Omental fat pad (tissue), 4 donors: Measurements from ENCODE around the gene KDM2A. TPM values are rescaled to one million over a fixed set of nuclear protein-coding genes. Genes with fewer than 3 reads are reported as not detected.
"Not testable (repeated sequence)": the region's sequence is repeated elsewhere in the genome, so short reads cannot be mapped to it uniquely, and the experiment has no call there.

Experiments used
- ATAC-seq: fragments of 150-250 bp; one replicate; pipeline ENCODE4 v1.9.1; 2016; ENCODE audit warnings: mild to moderate bottlenecking, moderate library complexity; ENCODE audit not compliant: low FRiP score
- DNase-seq: peaks from one replicate; pipeline ENCODE4 v3.0.0-alpha.2; 2019; ENCODE audit warnings: low spot score
- total RNA-seq, 4 donors: library from RNA; depleted of rRNA; stranded (reverse); fragments of >200 nt; gene quantifications; one replicate each; pipeline ENCODE4 v1.1.0, GENCODE V29; 2016
- TF ChIP-seq, protein P1 (sequence below), 3 donors: fragments of 450-650 bp; IDR thresholded peaks; one replicate each; pipeline ENCODE4 v1.5.1; 2016 to 2017; ENCODE audit warnings: antibody characterized with exemption in 3 of 3, mild to moderate bottlenecking in 3 of 3, moderate library complexity in 2 of 3

The KDM2A gene
- total RNA-seq, 4 donors from 2014 or later = 47.4 to 83.6 (median 56.6) TPM

DNA sequence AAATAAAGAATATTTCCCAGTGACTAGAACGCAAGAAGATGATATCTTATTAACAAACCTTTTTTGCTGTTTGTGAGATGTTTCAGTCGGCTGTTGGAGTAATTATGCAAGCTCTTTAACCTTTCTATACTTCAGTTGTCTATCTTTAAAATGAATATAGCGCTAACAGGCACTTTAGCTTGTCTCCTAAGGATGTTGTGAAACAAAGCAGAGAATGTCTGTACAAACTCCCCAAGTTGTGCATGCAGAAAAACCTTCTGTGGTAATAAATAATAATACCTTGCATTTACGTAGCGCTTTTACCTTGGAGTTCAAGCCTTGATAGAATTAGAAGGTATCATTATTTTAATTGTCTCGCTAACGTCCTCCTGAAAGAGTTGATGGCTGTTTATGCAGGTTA, 1.9 kb upstream of the KDM2A start:
- ATAC-seq (no peak), DNase-seq (no peak)
- TF ChIP-seq, protein P1, sequence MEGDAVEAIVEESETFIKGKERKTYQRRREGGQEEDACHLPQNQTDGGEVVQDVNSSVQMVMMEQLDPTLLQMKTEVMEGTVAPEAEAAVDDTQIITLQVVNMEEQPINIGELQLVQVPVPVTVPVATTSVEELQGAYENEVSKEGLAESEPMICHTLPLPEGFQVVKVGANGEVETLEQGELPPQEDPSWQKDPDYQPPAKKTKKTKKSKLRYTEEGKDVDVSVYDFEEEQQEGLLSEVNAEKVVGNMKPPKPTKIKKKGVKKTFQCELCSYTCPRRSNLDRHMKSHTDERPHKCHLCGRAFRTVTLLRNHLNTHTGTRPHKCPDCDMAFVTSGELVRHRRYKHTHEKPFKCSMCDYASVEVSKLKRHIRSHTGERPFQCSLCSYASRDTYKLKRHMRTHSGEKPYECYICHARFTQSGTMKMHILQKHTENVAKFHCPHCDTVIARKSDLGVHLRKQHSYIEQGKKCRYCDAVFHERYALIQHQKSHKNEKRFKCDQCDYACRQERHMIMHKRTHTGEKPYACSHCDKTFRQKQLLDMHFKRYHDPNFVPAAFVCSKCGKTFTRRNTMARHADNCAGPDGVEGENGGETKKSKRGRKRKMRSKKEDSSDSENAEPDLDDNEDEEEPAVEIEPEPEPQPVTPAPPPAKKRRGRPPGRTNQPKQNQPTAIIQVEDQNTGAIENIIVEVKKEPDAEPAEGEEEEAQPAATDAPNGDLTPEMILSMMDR (IDR thresholded peaks at IDR 0.05) = no peak

DNA sequence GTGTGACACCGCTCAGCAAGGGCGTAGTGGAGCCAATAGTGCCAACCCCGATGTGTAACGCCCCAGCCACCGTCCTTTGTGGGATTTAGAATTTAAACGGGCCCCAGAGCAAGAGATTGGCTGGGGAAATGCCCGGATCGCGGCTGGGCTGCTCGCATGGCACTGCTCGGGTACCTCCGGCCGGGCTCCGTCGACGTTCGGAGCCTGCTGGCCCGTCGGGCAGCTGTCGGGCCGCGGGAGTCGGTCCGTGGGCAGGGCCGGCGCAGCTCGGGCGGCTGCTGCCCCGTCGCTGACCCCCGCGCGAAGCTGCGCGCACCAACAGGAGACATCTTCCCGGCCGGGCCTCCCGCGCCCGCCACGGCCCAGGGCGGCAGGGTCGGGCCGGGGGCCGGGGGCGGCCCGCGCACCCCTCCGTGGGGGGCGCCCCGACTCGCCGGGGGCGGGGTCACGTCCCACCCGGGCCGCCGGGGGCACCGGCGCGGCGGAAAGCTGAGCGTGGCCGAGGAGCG, 1.3 kb upstream of the KDM2A start:
- DNase-seq (no peak), ATAC-seq (peak; percentile 15)
- TF ChIP-seq, protein P1 (IDR thresholded peaks at IDR 0.05) = no peak

DNA sequence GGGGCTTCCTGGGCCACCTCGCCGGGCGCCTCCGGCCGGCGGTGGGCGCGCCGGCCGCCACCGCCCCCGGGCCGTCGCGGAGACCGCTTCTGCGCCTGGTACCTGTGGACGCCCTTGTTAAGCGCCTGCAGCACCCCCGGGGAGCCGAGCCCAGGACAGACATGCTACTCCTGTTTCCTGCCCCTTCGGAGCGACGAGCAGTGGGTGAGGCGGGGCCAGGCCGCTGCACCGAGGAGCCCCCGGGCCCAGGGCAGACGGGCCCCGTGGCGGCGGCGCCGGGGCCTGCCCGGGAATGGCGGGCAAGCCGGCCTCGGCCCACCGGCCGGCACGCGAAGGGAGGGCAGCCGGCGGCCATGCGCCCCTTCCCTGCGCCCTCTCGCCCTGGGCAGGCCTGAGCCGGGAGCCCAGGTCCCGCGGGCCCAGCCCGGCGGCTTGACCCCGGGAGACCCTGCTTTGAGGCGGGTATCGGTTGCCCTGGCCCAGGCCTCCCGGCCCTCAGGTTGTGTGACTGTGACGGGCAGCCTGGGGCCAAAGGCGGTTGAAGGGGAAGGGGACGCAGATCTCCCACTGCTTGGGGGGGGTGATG, 789 bp upstream of the KDM2A start:
- ATAC-seq (peak; percentile 20), DNase-seq (no peak)
- TF ChIP-seq, protein P1 (IDR thresholded peaks at IDR 0.05) = no peak

DNA sequence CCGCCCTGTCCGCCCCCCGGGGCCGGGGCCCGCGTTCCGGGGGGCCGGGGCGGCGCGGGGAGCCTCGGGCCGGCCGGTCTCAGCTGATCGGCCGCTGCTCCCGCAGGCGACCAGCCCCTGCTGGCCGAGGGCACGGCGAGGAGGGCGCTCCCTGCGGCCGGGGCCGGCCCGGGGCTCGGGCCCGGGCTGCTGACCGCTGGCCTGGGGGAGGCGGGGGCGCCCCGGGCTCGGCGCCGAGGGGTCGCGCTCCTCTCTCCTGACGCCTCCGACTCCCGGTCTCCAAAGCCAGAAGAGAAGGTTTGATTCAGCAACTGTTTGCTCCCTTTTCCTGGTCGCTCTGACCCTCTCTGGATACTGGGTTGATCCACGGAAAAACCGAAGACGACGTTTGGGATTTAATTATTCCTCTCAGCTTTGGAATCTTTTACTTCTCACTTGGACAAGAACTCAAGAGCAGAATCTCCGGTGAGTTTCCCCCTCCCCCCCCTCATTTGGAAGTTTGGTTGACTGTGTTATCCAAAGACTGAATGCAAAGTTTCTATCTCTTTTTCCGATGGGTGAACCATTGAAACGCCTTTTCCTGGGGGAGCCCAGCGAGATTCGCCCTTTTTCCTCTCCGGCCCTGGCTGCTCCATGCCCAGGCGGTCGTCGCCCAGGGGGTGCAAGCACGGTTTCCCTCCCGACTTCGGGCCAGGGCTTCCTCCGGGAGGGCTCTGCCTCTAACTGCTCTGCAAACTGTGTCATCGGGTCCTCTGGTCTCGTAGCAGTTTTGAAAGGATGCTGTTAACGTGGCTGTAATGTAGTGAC, 725 bp downstream of the KDM2A start:
- peak; percentile 29 for ATAC-seq
- DNase-seq = no peak
- TF ChIP-seq, protein P1 (IDR thresholded peaks at IDR 0.05) = no peak

DNA sequence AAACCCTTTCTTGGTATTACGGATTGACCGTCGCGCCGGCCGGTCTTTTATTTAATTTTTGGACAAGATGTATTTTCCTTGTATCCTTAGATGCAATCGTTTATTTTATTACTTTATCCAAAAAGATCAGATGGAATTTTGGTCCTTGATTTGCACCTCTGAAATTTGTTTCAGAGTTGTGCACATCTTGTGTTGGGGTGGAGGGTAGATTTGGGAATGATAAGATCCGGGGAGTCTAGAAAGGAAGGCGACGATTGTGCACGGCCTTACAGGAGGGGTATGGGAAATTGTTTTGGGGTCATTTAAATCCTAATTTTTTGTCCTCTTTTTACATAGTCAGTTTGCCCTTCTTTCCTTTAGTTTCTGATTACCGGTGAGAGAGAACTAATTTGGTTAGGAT, 1.4 kb downstream of the KDM2A start:
- ATAC-seq = no peak
- DNase-seq = no peak
- TF ChIP-seq, protein P1 (IDR thresholded peaks at IDR 0.05) = no peak

DNA sequence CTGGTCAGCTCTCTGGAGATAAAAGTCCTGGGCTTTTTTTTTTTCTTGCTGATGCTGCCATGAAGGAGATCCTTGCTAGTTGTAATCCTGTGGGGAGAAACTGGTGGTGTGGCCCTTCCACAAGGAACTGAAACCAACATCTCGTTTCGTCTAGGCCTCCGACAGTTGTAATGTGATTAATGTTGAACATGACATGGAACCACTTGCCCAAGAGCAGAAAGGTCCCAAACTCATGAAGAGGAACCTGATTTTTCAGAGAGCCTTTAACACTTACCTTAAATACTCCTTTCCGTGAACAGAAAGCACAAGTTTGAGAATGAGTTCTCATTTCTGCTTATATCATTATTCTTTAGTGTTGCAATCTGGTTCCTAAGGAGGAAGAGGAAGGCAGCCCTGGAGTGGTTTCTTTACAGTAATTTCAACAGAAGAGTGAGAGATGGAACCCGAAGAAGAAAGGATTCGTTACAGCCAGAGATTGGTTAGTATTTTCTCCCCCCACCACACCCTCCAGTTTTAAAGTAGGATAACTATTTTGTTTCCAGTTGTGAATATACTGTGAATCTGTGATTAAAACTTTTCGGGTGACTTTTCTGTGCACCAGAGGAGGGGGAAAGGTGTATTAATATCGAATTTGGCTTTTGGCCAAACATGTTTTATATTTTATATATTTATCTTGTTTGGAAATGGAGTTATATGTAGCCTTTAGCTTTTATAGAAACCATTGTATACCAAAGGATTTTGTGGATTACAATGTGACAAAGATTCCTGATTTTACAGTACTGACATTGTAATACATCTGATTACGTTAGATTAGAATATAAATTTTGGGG, 2.0 kb downstream of the KDM2A start:
- no peak for ATAC-seq
- DNase-seq = no peak
- TF ChIP-seq, protein P1 (IDR thresholded peaks at IDR 0.05) = no peak

DNA sequence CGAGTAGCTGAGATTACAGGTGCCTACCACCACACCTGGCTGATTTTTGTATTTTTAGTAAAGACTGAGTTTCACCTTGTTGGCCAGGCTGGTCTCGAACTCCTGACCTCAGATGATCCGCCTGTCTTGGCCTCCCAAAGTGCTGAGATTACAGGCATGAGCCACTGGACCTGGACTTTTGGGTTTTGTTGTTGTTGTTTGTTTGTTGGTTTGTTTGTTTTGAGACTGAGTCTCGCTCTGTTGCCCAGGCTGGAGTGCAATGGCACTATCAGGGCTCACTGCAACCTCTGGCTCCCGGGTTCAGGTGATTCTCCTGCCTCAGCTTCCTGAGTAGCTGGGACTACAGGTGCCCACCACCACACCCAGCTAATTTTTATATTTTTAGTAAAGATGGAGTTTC, 4.7 kb downstream of the KDM2A start:
- ATAC-seq, DNase-seq: not testable (repeated sequence)

DNA sequence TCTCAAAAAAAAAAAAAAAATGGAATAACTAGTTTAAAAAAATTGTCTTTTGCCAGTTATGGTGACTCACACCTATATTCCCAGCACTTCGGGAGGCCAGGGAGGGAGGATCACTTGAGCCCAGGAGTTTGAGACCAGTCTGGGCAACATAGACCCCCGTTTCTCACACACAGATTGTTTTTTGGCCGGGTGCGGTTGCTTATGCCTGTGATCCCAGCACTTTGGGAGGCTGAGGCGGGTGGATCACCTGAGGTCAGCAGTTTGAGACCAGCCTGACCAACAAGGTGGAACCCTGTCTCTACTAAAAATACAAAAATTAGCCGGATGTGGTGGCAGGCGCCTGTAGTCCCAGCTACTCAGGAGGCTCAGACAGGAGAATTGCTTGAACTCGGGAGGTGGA, 7.2 kb downstream of the KDM2A start:
- ATAC-seq, DNase-seq: not testable (repeated sequence)
